NOMO-1 (cell line): ENCODE results near the gene SLC9A8.
"Not testable (repeated sequence)": the region's sequence is repeated elsewhere in the genome, so short reads cannot be mapped to it uniquely, and the experiment has no call there.

Experiments
- DNase-seq, 2 experiments: peaks; one replicate each; lab custom pipeline; 2025; ENCODE audit not compliant: unreplicated experiment in 2 of 2; lab: John Stamatoyannopoulos, UW

Gene SLC9A8

DNA sequence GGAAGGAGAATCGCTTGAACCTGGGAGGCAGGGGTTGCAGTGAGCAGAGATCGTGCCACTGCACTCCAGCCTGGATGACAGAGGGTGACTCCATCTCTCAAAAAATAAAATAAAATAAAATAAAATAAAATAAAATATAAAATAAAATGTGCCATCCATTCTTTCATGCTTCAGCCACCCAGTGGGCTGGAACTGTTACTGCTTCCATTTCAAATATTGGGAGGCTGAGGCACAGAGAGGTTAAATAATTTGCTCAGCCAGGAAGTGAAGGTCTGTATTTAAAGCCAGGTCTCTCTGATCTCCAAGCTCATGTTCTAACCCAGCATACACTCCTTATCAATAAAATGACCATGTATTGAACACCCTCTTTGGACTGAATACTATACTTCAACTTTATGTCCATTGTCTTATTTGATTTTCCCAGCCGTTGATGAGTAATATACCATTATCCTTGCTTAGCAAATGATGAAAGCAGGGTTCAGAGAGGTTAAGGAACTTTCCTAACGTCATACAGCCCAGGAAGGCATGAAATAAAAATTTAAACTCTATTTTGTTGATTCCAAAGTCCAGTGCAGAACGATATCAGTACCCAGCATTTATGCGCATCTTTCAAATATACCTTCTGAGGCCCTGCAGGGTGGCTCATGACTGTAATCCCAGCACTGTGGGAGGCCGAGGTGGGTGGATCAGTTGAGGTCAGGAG, 25.8 kb upstream of the SLC9A8 start:
- no peak for DNase-seq

DNA sequence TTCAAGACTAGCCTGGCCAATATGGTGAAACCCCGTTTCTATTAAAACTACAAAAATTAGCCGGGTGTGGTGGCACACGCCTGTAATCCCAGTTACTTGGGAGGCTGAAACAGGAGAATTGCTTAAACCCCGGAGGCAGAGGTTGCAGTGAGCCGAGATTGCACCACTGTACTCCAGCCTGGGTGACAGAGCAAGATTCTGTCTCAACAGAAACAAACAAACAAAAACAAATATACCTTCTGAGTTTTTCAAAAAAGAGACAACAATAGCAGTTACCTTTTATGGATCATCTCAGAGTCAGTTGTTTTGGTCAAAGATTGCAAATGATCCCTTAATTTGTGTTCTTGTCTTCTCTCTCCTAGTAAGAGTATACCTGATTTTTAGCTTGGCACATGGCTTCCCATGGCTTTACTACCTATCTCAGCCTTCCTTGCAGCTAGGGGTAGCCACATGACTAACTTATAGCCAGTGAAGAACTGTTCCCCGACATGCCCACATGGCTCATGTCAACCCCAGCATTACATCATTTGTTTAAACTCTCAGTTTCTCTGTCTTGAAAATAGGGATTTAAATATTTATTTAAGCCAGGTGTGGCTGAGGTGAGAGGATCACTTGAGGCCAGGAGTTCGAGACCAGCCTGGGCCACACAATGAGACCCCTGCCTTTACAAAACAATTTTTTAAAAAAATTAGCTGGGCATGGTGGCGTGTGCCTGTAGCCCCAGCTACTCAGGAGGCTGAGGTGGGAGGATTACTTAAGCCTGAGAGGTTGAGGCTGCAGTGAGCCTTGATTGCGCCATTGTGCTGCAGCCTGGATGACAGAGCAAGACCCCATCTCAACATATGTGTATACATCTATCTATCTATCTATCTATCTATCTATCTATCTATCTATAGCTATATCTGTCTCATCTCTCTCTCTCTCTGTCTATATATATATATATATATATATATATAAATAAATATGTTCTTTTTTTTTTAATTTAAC, 25.0 kb upstream of the SLC9A8 start:
- no peak for DNase-seq

DNA sequence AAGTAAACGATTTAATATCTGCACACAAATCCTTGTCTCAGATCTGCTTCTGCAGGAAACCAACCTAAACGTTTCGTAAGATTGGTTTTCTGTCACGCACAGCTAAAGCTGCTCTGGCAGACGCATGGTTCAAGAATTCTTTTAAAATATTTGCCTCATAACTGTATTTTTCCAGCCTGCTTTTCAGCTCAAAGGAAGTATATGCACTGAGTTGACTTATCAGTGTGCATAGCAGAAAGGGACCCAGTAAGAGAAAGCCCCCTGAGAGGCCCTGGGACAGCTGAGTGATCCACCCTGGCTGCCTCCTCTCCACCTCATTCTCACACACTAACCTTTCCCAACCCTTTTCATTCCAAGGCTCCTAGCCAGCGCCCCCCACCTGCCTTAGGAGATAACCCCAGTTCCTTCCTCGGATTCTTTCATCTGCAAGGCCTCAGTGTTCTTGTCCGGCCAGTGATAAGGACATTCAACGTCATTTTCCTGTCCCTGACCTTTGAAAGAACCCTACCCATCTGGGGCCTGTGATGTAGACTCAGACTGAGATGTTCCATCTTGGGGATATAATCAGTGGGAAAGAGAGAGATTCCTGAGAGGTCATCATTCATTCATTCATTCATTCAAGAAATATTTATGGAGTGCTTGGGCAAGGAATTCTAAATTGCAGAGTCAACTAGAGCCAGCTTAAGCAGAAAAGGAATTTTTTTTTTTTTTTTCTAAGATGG, 22.4 kb upstream of the SLC9A8 start:
- peak; percentile 52 to 75 for DNase-seq

DNA sequence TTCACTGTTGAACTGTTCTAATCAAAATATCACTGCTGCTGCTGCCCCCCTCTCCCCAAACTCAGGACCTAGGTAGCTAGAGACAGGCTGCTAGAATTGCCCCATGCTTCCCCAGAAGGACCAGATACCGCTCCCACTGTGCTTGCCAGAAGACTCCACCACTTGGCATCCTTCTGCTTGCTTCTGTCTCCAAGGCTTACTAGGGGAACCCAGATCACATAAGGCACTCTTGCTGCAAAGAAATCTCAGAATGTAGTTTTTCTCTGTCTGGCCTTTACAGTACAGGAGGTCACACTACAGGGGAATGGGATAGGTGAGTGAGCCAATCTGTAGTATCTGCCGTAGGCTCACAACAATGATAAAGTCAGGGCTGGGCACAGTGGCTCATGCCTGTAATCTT, 21.5 kb upstream of the SLC9A8 start:
- no peak for DNase-seq

DNA sequence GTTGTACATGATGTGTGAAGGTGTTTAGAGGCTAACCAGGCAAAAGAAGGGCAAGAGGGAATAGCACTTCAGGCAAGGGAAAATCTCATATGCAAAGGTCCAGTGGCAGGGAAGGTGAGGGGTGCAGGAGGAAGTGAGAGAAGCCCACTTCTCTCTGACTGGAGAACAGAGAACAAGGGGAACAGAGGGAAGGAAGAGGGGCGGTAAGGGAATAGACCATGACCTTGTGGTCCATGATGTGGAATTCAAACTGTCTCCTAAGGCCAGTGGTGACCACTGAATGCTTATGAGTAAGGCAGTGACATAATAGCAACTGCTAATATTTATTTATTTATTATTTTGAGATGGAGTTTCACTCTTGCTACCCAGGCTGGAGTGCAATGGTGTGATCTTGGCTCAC, 20.6 kb upstream of the SLC9A8 start:
- DNase-seq, result no peak

DNA sequence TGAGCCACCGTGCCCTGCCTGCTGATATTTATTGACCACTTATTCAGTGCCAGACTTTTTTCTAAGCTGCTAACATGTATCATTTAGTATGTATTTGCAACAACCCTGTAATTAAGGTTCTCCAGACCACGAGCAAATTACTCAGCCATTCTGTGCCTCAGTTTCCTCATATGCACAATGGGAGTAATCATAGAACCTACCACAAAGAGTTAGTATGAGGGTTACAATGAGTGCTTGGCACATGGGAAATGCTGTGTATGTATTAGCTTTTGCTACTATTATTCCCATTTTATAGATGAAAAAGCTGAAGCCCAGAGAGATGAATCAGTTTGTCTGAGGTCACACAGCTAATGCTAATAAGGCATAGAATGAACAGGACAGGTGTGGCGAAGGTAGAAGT, 20.0 kb upstream of the SLC9A8 start:
- no peak for DNase-seq

DNA sequence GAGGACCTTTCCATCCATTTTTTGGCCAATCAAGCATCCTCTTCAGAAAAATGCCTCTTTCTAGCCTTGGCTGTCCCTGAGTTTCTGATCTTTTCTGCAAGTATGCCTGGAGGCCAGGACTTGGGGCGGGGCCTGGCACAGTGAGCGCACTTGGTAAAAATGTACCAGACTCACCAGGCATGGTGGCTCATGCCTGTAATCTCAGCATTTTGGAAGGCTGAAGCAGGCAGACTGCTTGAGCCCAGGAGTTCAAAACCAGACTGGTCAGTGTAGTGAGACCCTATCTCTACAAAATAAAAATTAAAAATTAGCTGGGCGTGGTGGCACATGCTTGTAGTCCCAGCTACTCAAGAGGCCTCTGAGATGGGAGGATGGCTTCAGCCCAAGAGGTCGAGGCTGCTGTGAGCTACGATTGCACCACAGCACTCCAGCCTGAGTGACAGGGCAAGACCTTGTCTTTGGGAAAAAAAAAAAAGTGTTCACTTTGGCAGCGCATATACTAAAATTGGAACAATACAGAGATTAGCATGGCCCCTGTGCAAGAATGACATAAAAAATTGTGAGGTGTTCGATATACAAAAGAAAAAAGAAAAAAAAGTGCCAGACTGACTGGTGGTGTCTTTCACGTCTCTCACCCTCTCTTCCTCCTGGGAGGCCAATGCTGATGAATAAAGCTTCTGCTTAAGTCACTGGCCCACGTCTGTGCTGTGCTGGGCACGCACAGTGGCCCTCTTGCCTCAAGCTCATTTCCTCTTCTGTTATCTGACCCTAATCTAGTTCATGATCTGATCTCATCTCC, 18.1 kb upstream of the SLC9A8 start:
- DNase-seq, result peak; percentile 78 to 86

DNA sequence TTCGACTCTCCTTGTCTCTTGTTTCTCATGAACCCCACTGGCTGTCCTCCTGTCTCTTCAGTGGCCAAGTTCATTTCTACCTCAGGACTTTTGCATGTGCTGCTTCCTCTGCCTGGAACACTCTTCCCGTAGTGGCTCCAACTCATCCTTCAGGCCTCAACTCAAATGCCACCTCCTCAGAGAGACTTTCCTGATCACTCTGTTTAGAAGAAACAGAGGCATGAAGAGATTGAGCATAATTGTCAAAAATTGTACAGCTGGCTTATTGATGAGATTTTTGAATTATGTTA, 17.5 kb upstream of the SLC9A8 start:
- no peak for DNase-seq

DNA sequence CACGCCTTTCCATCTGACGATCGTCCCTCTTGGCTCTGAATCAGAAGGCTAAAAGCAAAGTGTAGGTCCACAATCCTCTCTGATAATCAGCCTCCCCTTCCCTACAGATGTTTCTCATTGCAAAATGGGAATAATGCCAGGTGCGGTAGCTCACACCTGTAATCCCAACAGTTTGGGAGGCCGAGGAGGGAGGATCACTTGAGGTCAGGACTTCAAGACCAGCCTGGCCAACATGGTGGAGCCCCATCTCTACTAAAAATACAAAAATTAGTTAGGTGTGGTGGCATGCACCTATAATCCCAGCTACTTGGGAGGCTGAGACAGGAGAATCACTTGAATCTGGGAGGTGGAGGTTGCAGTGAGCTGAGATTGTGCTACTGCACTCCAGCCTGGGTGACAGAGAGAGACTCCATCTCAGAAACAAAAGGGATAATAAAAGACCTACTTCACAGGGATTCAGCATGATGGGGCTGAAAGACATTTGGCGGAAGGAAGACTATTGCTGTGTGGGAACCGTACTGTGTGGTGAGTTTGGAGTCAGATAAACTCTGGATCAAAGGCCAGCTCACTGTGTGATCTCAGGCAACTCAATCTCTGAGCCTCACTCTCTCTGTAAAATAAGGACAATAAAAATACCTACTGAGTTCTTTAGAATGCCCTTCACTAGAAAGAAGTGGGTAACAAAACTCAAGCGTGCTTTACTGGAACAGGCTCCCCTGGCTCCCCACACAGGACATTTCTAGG, 15.9 kb upstream of the SLC9A8 start:
- no peak for DNase-seq

DNA sequence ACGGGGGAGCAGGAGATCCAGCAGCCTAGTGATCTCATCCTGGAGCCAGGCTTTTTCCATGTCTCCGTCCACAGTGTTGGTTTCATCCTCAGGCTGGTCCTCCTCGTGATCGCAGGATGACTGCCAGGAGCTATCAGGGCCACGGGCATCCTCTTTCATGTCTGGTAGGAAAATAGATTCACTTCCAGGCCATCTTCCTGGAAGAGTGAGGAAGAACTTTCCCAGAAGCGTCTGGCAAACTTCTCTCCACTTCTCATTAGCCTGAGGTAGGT, 15.3 kb upstream of the SLC9A8 start:
- DNase-seq, result no peak

DNA sequence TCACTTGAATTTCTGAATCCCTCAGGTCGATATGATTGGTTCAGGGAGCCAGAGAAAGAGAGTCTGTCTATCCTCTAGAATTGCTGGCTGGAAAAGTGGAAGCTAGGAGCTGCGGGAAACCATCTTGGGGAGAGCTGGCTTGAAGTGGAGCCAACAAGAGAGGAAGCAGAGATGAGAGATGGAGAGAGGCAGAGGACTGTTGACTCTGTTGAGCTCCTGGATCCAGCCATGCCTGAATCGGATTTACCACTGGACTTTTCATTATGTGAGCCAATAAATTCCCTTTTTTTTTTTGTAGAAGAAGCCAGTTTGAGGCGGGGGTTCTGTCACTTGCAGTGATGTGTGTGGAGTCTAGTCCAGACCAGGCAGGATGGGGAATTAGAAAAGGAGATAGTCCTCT, 13.9 kb upstream of the SLC9A8 start:
- no peak for DNase-seq

DNA sequence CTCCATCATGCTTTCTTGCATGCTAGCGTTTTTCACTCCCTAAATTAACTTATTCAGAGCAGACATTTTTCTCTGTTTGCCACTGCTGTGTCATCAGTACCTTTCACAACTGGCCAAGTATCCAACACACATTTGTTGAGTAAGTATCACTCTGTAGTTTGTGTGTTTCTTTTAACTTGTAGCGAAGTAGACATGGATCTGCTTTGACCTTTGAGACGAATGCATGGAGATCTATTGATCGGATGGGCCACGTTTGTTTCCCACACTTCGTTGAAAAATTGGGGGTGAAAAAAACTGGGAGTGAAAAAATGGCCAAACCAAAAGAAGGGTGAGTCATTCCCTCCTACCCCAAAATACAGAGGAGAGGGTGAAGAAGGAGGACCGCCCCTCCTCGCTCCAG, 12.9 kb upstream of the SLC9A8 start:
- DNase-seq, result no peak

DNA sequence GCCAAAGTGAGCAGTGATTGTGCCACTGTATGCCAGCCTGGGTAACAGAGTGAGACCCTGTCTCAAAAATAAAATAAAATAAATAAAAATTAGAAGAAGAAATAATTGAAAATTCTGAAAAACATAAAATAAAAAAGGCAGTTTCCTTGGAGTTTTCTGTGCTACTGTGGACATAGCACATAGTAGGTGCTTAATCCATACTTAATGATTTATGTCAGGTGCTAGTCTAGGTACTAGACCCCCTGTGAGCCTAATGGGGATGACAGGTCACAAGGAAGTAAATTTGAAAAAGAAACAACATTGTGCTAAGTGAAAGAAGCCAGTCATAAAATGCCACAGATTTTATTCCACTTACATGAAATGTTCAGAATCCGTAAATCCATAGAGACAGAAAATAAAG, 9.2 kb upstream of the SLC9A8 start:
- no peak for DNase-seq

DNA sequence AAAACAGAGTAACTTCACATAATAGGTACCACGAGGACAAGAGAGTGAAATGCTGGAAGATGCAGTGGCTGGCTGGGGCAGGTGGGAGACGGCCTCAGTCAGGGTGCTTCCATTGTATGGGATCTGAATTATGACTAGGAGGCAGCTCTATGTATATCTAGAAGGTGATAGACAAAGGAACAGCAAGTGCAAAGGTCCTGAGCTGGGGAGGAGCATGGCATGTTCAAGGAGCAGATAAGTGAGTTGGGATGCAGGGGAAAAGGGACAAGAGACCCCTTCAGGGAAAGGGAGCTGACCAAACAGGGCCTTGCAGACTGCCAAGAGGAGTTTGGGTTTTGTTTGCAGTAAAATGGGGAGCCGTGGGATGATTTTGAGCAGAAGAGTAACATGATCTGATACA, 8.3 kb upstream of the SLC9A8 start:
- DNase-seq, result no peak

DNA sequence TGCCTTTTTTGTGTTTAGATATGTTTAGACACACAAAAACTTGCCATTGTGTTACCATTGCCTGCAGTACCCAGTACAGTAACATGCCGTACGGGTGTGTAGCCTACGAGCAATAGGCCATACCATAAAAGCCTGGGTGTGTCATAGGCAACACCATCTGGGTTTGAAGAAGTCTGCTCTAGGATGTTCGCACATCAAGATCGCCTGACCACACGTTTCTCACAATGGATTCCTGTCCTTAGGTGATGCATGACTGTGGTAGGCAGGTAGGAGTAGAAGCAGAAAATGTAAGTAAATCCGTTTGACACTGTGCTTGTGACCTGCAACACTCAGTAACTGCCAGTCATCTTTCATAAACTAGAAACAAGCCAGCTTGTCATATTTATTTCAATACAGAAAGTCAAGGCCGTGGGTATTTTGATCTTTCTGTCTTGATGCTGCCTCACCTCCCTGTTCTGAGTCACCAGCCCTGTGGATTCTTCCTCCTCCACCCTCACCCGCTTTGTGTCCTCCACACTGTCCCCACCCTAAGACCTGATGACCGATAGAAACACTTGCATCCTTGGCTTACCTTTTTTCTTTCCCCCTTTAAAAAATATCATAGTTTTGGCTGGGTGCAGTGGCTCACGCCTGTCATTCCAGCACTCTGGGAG, 7.3 kb upstream of the SLC9A8 start:
- DNase-seq, result not testable (repeated sequence)

DNA sequence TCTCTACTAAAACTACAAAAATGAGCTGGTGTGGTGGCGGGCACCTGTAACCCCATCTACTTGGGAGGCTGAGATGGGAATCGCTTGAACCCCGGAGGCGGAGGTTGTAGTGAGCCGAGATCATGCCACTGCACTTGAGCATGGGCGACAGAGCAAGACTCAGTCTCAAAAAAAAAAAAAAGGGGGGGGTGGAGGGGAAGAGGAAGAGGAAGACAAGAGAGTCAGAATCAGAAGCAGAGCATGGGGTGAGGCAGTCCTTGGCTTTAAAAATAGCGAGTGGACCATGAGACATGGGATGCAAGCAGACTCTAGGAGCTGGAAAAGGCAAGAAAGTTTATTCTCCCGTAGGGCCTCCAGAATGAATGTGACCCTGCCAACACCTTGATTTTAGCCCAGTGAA, 3.9 kb upstream of the SLC9A8 start:
- DNase-seq, result no peak

DNA sequence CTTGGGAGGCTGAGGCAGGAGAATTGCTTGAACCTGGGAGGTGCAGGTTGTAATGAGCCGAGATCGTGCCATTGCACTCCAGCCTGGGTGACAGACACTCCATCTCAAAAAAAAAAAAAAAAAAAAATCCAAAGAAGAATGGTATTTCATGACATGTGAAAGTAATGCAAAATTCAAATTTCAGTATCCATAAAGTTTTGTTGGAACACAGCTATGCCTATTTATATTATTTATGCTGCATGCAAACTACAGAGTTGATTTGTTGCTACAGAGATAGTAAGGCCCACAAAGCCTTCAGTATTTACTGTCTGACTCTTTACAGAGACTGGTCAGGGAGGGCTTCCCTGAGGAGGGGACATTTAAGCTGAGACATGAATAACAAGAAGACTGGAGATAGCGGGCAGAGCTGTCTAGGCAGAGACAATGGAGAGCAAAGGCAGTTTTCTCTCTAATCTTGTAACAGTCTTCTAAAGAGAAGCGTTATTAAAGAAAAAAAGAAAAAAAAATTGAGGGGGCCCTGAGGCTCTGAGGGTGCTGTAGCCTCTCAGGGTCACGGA, 2.7 kb upstream of the SLC9A8 start:
- no peak for DNase-seq

DNA sequence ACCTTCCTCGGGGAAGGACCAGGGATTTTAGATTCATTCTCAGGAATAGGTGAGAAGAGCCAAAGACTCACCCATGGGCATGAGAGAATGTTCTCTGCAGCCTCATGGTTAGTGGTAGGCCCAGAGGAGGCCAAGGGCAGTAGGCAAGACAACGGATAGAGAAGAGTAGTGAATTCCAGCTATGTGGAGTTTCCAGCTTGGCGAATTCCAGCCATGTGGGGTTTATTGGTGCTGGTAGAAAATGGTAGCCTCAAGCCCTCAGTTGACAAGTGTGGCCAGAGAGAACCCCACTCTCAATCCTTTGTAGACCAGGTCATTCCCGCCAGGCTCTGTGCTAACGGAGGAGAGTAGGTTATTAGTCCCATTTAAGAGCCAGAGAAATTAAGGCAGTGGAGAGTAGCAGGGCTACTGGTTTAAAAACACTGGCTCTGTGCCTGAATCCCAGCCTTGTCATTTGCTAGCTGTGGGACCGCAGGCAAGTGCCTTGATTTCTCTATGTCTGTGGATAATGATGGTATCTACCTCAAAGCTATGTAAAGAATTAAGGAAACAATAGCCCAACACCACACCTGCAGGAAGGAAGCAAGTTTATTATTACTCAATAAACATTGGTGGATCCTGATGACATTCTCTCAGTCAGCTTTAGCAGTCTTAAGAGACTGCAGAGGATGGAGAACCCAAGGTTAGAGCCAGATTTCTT, 2.0 kb upstream of the SLC9A8 start:
- no peak for DNase-seq
